WTC11 (cell line): ENCODE results near the gene NCAPD2. TPM values are rescaled to one million over a fixed set of nuclear protein-coding genes. Genes with fewer than 3 reads are reported as not detected.

Source experiments
- ATAC-seq: fragments of 200-7000 bp; cut with Tn5 transposase; 2 replicates; pipeline ENCODE4 v1.10.0; 2021; ENCODE audit warnings: mild to moderate bottlenecking, moderate library complexity
- CTCF ChIA-PET: fragments of 300-600 bp; sonication (Branson Sonifier 250); formaldehyde crosslinking; loops from one replicate; lab custom pipeline; 2021; ENCODE audit warnings: antibody characterized with exemption; lab: Charles Lee
- POLR2A ChIA-PET: fragments of 350-600 bp; sonication (Branson Sonifier 250); formaldehyde crosslinking; loops from one replicate; lab custom pipeline; 2021; ENCODE audit warnings: antibody characterized with exemption; lab: Charles Lee
- DNase-seq: peaks from one replicate; pipeline ENCODE4 v3.0.0; 2021; ENCODE audit warnings: low spot score
- H3K27ac Mint-ChIP-seq: 2 replicates; pipeline ENCODE4 v1.8.0; 2021; ENCODE audit warnings: mixed read lengths
- H3K27me3 Mint-ChIP-seq: 2 replicates; pipeline ENCODE4 v1.8.0; 2021; ENCODE audit warnings: low read depth, mild to moderate bottlenecking, moderate library complexity, mixed read lengths
- H3K36me3 Mint-ChIP-seq: 2 replicates; pipeline ENCODE4 v1.8.0; 2021; ENCODE audit warnings: mixed read lengths
- H3K4me1 Mint-ChIP-seq: 2 replicates; pipeline ENCODE4 v1.8.0; 2022; ENCODE audit warnings: mixed read lengths
- H3K4me3 Mint-ChIP-seq: 2 replicates; pipeline ENCODE4 v1.8.0; 2021; ENCODE audit warnings: mild to moderate bottlenecking, moderate library complexity, mixed read lengths
- H3K9me3 Mint-ChIP-seq: 2 replicates; pipeline ENCODE4 v1.8.0; 2021; ENCODE audit warnings: mixed read lengths
- ATF2 ChIP-seq: sonication (generic); formaldehyde crosslinking; IDR thresholded peaks from 2 replicates; pipeline ENCODE4 v1.8.1; 2022; ENCODE audit warnings: low read depth, missing genetic modification reagents, borderline replicate concordance
- ERG ChIP-seq: fragments of 250-450 bp; sonication (Bioruptor Pico); IDR thresholded peaks from 2 replicates; pipeline ENCODE4 v1.8.0; 2021; ENCODE audit warnings: mild to moderate bottlenecking
- FOXP1 ChIP-seq: sonication (generic); formaldehyde crosslinking; IDR thresholded peaks from 2 replicates; pipeline ENCODE4 v1.8.0; 2022; ENCODE audit warnings: missing genetic modification reagents, mild to moderate bottlenecking, moderate library complexity, borderline replicate concordance
- MYBL2 ChIP-seq: sonication (generic); formaldehyde crosslinking; IDR thresholded peaks from 2 replicates; pipeline ENCODE4 v1.8.1; 2023; ENCODE audit warnings: mild to moderate bottlenecking, moderate library complexity, missing genetic modification reagents
- NR1H2 ChIP-seq: sonication (generic); formaldehyde crosslinking; IDR thresholded peaks from 2 replicates; pipeline ENCODE4 v1.9.0; 2021; ENCODE audit warnings: mild to moderate bottlenecking, moderate library complexity, missing genetic modification reagents
- RORB ChIP-seq: fragments of 250-450 bp; sonication (Bioruptor Pico); IDR thresholded peaks from 2 replicates; pipeline ENCODE4 v1.9.0; 2021; ENCODE audit warnings: mild to moderate bottlenecking
- TEAD4 ChIP-seq: sonication (generic); formaldehyde crosslinking; IDR thresholded peaks from 2 replicates; pipeline ENCODE4 v1.8.0; 2022; ENCODE audit warnings: mild to moderate bottlenecking, missing genetic modification reagents
- USF2 ChIP-seq: sonication (generic); formaldehyde crosslinking; IDR thresholded peaks from 2 replicates; pipeline ENCODE4 v1.8.1; 2023; ENCODE audit warnings: mild to moderate bottlenecking, missing genetic modification reagents, moderate library complexity
- ZNF121 ChIP-seq: sonication (generic); formaldehyde crosslinking; IDR thresholded peaks from 2 replicates; pipeline ENCODE4 v1.8.0; 2023; ENCODE audit warnings: missing genetic modification reagents
- ZNF138 ChIP-seq: sonication (generic); formaldehyde crosslinking; conservative IDR thresholded peaks from 2 replicates; pipeline ENCODE4 v1.8.1; 2022; ENCODE audit warnings: mild to moderate bottlenecking, moderate library complexity, missing genetic modification reagents
- ZNF263 ChIP-seq: sonication (generic); formaldehyde crosslinking; IDR thresholded peaks from 2 replicates; pipeline ENCODE4 v1.8.1; 2022; ENCODE audit warnings: low read depth, mild to moderate bottlenecking, moderate library complexity, missing genetic modification reagents
- ZNF416 ChIP-seq: fragments of 250-450 bp; sonication (Bioruptor Pico); IDR thresholded peaks from 2 replicates; pipeline ENCODE4 v1.9.0; 2021; ENCODE audit warnings: mild to moderate bottlenecking, inconsistent platforms
- total RNA-seq: library from RNA; stranded (reverse); gene quantifications from 3 replicates; pipeline ENCODE4 v1.2.3, GENCODE V29; 2021
- TF ChIP-seq, protein P1 (sequence below): sonication (generic); formaldehyde crosslinking; IDR thresholded peaks from 2 replicates; pipeline ENCODE4 v1.8.1; 2023; ENCODE audit warnings: mild to moderate bottlenecking, missing genetic modification reagents, moderate library complexity
- TF ChIP-seq, protein P2 (sequence below): sonication (generic); formaldehyde crosslinking; IDR thresholded peaks from 2 replicates; pipeline ENCODE4 v1.8.1; 2022; ENCODE audit warnings: mild to moderate bottlenecking, moderate library complexity, missing genetic modification reagents
- TF ChIP-seq, protein P3 (sequence below): sonication (generic); formaldehyde crosslinking; IDR thresholded peaks from 2 replicates; pipeline ENCODE4 v1.8.0; 2023; ENCODE audit warnings: missing genetic modification reagents
- TF ChIP-seq, protein P4 (sequence below): sonication (generic); formaldehyde crosslinking; IDR thresholded peaks from 2 replicates; pipeline ENCODE4 v1.8.1; 2022; ENCODE audit warnings: missing genetic modification reagents, borderline replicate concordance
- TF ChIP-seq, protein P5 (sequence below): sonication (generic); formaldehyde crosslinking; IDR thresholded peaks from 2 replicates; pipeline ENCODE4 v1.8.0; 2022; ENCODE audit warnings: mild to moderate bottlenecking, missing genetic modification reagents

NCAPD2 gene
- total RNA-seq, 1 experiment from 2014 or later: 141 TPM

DNA sequence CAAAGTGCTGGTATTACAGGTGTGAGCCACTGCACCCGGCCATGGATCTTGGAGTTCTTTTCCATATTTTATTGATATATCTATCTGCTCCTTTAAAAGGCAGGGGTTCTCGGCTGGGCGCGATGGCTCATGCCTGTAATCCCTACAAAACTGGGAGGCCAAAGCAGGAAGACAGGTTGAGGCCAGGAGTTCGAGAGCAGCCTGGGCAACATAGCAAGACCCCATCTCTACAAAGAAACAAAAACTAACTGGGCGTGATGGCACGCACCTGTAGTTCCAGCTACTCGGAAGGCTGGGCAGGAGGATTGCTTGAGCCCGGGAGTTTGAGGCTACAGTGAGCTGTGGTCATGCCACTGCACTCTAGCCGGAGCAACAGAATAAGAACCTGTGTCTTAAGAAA, 28.3 kb downstream of the NCAPD2 start:
- peaks cover 85% of the 10 kb centered on the region for H3K36me3 Mint-ChIP-seq
- no peak for ATAC-seq
- no peak overlapping the region for H3K27ac Mint-ChIP-seq
- no peak for DNase-seq
- POLR2A ChIA-PET: no interaction called here
- TF ChIP-seq, protein P1, sequence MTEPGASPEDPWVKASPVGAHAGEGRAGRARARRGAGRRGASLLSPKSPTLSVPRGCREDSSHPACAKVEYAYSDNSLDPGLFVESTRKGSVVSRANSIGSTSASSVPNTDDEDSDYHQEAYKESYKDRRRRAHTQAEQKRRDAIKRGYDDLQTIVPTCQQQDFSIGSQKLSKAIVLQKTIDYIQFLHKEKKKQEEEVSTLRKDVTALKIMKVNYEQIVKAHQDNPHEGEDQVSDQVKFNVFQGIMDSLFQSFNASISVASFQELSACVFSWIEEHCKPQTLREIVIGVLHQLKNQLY: no peak
- TF ChIP-seq, protein P2, sequence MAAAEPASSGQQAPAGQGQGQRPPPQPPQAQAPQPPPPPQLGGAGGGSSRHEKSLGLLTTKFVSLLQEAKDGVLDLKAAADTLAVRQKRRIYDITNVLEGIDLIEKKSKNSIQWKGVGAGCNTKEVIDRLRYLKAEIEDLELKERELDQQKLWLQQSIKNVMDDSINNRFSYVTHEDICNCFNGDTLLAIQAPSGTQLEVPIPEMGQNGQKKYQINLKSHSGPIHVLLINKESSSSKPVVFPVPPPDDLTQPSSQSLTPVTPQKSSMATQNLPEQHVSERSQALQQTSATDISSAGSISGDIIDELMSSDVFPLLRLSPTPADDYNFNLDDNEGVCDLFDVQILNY (CRISPR knock-in tag): no peak
- TF ChIP-seq MYBL2 (CRISPR knock-in tag): no peak
- TF ChIP-seq TEAD4: no peak
- TF ChIP-seq, protein P3, sequence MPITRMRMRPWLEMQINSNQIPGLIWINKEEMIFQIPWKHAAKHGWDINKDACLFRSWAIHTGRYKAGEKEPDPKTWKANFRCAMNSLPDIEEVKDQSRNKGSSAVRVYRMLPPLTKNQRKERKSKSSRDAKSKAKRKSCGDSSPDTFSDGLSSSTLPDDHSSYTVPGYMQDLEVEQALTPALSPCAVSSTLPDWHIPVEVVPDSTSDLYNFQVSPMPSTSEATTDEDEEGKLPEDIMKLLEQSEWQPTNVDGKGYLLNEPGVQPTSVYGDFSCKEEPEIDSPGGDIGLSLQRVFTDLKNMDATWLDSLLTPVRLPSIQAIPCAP: no peak
- no peak for TF ChIP-seq ATF2 (CRISPR knock-in tag)
- TF ChIP-seq ZNF121 (CRISPR knock-in tag): peak; percentile 59; the same call in 1 of the 2 replicates
- TF ChIP-seq ERG: no peak
- no peaks in the 10 kb centered on the region for H3K9me3 Mint-ChIP-seq
- CTCF ChIA-PET: interaction anchor here (1.0 to 1.3 kb wide), 2 partner anchors 15 to 36 kb away, joined by 3 read pairs; no protein-coding TSS in a partner anchor
- no peak overlapping the region for H3K4me3 Mint-ChIP-seq
- H3K27me3 Mint-ChIP-seq: no peaks in the 10 kb centered on the region
- no peaks in the 10 kb centered on the region for H3K4me1 Mint-ChIP-seq

DNA sequence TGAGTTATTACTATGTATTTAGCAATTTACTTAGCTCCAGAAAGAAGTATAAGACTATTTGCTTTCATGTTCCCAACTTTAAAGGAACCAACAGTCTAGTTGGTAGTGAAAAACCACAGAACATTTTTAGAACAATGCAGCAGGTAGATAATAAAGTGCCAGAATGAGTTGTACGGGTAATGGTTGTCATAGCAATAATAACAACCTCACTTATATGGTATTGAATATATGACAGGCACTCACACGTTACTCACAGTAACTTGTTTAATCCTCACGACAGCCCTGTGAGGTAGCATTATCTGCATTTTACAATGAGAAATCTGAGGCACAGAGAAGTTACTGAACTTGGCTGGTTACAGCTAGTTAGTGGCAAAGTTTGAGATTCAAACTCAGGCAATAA, 29.8 kb downstream of the NCAPD2 start:
- Mint-ChIP-seq H3K4me1 (no peaks in the 10 kb centered on the region), H3K27me3 (no peaks in the 10 kb centered on the region), H3K4me3 (no peak overlapping the region), H3K9me3 (no peaks in the 10 kb centered on the region), H3K27ac (no peak overlapping the region; the same call in 1 of the 2 replicates), H3K36me3 (peaks cover 89% of the 10 kb centered on the region)
- POLR2A ChIA-PET: interaction anchor here (0.6 kb wide), 1 partner anchor 140 kb away, joined by 5 read pairs; no protein-coding TSS in a partner anchor
- no peak for DNase-seq
- CTCF ChIA-PET: interaction anchor here (1.5 kb wide), 1 partner anchor 14 kb away, joined by 5 read pairs; no protein-coding TSS in a partner anchor
- no peak for ATAC-seq
- TF ChIP-seq FOXP1 (no peak), ZNF416 (no peak), ZNF263 (no peak), ATF2 (CRISPR knock-in tag) (no peak), NR1H2 (CRISPR knock-in tag) (no peak), RORB (CRISPR knock-in tag) (no peak), USF2 (no peak), ZNF138 (CRISPR knock-in tag) (no peak)
- TF ChIP-seq, protein P4, sequence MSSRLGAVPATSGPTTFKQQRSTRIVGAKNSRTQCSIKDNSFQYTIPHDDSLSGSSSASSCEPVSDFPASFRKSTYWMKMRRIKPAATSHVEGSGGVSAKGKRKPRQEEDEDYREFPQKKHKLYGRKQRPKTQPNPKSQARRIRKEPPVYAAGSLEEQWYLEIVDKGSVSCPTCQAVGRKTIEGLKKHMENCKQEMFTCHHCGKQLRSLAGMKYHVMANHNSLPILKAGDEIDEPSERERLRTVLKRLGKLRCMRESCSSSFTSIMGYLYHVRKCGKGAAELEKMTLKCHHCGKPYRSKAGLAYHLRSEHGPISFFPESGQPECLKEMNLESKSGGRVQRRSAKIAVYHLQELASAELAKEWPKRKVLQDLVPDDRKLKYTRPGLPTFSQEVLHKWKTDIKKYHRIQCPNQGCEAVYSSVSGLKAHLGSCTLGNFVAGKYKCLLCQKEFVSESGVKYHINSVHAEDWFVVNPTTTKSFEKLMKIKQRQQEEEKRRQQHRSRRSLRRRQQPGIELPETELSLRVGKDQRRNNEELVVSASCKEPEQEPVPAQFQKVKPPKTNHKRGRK: no peak
- TF ChIP-seq, protein P5, sequence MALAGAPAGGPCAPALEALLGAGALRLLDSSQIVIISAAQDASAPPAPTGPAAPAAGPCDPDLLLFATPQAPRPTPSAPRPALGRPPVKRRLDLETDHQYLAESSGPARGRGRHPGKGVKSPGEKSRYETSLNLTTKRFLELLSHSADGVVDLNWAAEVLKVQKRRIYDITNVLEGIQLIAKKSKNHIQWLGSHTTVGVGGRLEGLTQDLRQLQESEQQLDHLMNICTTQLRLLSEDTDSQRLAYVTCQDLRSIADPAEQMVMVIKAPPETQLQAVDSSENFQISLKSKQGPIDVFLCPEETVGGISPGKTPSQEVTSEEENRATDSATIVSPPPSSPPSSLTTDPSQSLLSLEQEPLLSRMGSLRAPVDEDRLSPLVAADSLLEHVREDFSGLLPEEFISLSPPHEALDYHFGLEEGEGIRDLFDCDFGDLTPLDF (CRISPR knock-in tag): no peak
- TF ChIP-seq, all 79 proteins: peak for 0
